Fibroblast of gingiva (primary cell): Measurements from ENCODE around the gene PSG7.
"Not testable (repeated sequence)": the region's sequence is repeated elsewhere in the genome, so short reads cannot be mapped to it uniquely, and the experiment has no call there.

Experiments
- DNase-seq: peaks from one replicate; pipeline ENCODE4 v3.0.0-alpha.2; 2011; ENCODE audit warnings: low read depth

Gene PSG7

GRCh38 chr19:42913516-42913915 is 23.5 kb downstream of the PSG7 start:
- DNase-seq, result not testable (repeated sequence)

- DNase-seq, result not testable (repeated sequence)
Observed at GRCh38 chr19:42912941-42913340, 24.1 kb downstream of the PSG7 start.

- not testable (repeated sequence) for DNase-seq
Observed at GRCh38 chr19:42911731-42912130, 25.3 kb downstream of the PSG7 start.

GRCh38 chr19:42906162-42906561 is 30.8 kb downstream of the PSG7 start:
- DNase-seq, result not testable (repeated sequence)

- DNase-seq, result peak; percentile 32
Observed at GRCh38 chr19:42900561-42900960, 36.4 kb downstream of the PSG7 start.

GRCh38 chr19:42899674-42900073 is 37.3 kb downstream of the PSG7 start:
- DNase-seq, result not testable (repeated sequence)

GRCh38 chr19:42899110-42899509 is 37.9 kb downstream of the PSG7 start:
- DNase-seq, result not testable (repeated sequence)

GRCh38 chr19:42898656-42899055 is 38.4 kb downstream of the PSG7 start:
- DNase-seq, result peak; percentile 27

GRCh38 chr19:42897729-42898128 is 39.3 kb downstream of the PSG7 start:
- not testable (repeated sequence) for DNase-seq

- not testable (repeated sequence) for DNase-seq
Observed at GRCh38 chr19:42890446-42890845, 46.6 kb downstream of the PSG7 start.

GRCh38 chr19:42887876-42888445 is 49.0 kb downstream of the PSG7 start:
- DNase-seq, result peak; percentile 15

GRCh38 chr19:42882730-42883129 is 54.3 kb downstream of the PSG7 start:
- DNase-seq, result not testable (repeated sequence)

GRCh38 chr19:42882010-42882409 is 55.0 kb downstream of the PSG7 start:
- not testable (repeated sequence) for DNase-seq

GRCh38 chr19:42881279-42881678 is 55.7 kb downstream of the PSG7 start:
- not testable (repeated sequence) for DNase-seq

- DNase-seq, result not testable (repeated sequence)
Observed at GRCh38 chr19:42880621-42881020, 56.4 kb downstream of the PSG7 start.

GRCh38 chr19:42879613-42880012 is 57.4 kb downstream of the PSG7 start, which contains the start of gene PSG1:
Gene PSG1, minus strand, starts transcription at chr19:42879713. Its CDS starts 132 bp downstream, at chr19:42879581.
- no peak for DNase-seq

- DNase-seq, result not testable (repeated sequence)
Observed at GRCh38 chr19:42876596-42876995, 60.4 kb downstream of the PSG7 start.

GRCh38 chr19:42875881-42876280 is 61.1 kb downstream of the PSG7 start:
- not testable (repeated sequence) for DNase-seq

- DNase-seq, result peak; percentile 31
Observed at GRCh38 chr19:42874901-42875813, 61.9 kb downstream of the PSG7 start.

- not testable (repeated sequence) for DNase-seq
Observed at GRCh38 chr19:42874136-42874535, 62.9 kb downstream of the PSG7 start.
